ENCODE results near the gene TYSND1.

Gene TYSND1

GRCh38 chr10:70140297-70140696 is 6.2 kb downstream of the TYSND1 start:
- Histone ChIP-seq H3K27me3 (ENCODE audit: control insufficient read depth, insufficient read depth, low read length) (no peaks in the 10 kb centered on the region), H3K4me3 (ENCODE audit: low read length) (no peak overlapping the region), H3K9me3 (ENCODE audit: control insufficient read depth, low read length) (no peaks in the 10 kb centered on the region), H3K9ac (ENCODE audit: low read length) (no peak overlapping the region), H3K4me1 (ENCODE audit: control insufficient read depth, insufficient read depth, low read length) (peaks cover 36% of the 10 kb centered on the region), H3K36me3 (ENCODE audit: control insufficient read depth, insufficient read depth, low read length) (no peaks in the 10 kb centered on the region)

- no peaks in the 10 kb centered on the region for H3K9me3 ChIP-seq (ENCODE audit: control insufficient read depth, low read length)
- no peaks in the 10 kb centered on the region for H3K27me3 ChIP-seq (ENCODE audit: control insufficient read depth, insufficient read depth, low read length)
- no peaks in the 10 kb centered on the region for H3K36me3 ChIP-seq (ENCODE audit: control insufficient read depth, insufficient read depth, low read length)
- no peak overlapping the region for H3K9ac ChIP-seq (ENCODE audit: low read length)
- H3K4me3 ChIP-seq (ENCODE audit: low read length), result no peak overlapping the region
- peaks cover 33% of the 10 kb centered on the region for H3K4me1 ChIP-seq (ENCODE audit: control insufficient read depth, insufficient read depth, low read length)
Observed at GRCh38 chr10:70139997-70140250, 6.6 kb downstream of the TYSND1 start.

- no peak overlapping the region for H3K4me3 ChIP-seq (ENCODE audit: low read length)
- peaks cover 30% of the 10 kb centered on the region for H3K4me1 ChIP-seq (ENCODE audit: control insufficient read depth, insufficient read depth, low read length)
- no peak overlapping the region for H3K9ac ChIP-seq (ENCODE audit: low read length)
- no peaks in the 10 kb centered on the region for H3K9me3 ChIP-seq (ENCODE audit: control insufficient read depth, low read length)
- H3K27me3 ChIP-seq (ENCODE audit: control insufficient read depth, insufficient read depth, low read length), result no peaks in the 10 kb centered on the region
- no peaks in the 10 kb centered on the region for H3K36me3 ChIP-seq (ENCODE audit: control insufficient read depth, insufficient read depth, low read length)
Observed at GRCh38 chr10:70139151-70139996, 7.1 kb downstream of the TYSND1 start.

- H3K4me1 ChIP-seq (ENCODE audit: control insufficient read depth, insufficient read depth, low read length), result peaks cover 30% of the 10 kb centered on the region
- H3K9me3 ChIP-seq (ENCODE audit: control insufficient read depth, low read length), result no peaks in the 10 kb centered on the region
- H3K4me3 ChIP-seq (ENCODE audit: low read length), result no peak overlapping the region
- H3K27me3 ChIP-seq (ENCODE audit: control insufficient read depth, insufficient read depth, low read length), result no peaks in the 10 kb centered on the region
- H3K9ac ChIP-seq (ENCODE audit: low read length), result no peak overlapping the region
- no peaks in the 10 kb centered on the region for H3K36me3 ChIP-seq (ENCODE audit: control insufficient read depth, insufficient read depth, low read length)
Observed at GRCh38 chr10:70137927-70138883, 8.3 kb downstream of the TYSND1 start.

- no peaks in the 10 kb centered on the region for H3K9me3 ChIP-seq (ENCODE audit: control insufficient read depth, low read length)
- no peak overlapping the region for H3K9ac ChIP-seq (ENCODE audit: low read length)
- no peaks in the 10 kb centered on the region for H3K36me3 ChIP-seq (ENCODE audit: control insufficient read depth, insufficient read depth, low read length)
- H3K4me3 ChIP-seq (ENCODE audit: low read length), result no peak overlapping the region
- no peaks in the 10 kb centered on the region for H3K27me3 ChIP-seq (ENCODE audit: control insufficient read depth, insufficient read depth, low read length)
- peaks cover 30% of the 10 kb centered on the region for H3K4me1 ChIP-seq (ENCODE audit: control insufficient read depth, insufficient read depth, low read length)
Observed at GRCh38 chr10:70137135-70137534, 9.4 kb downstream of the TYSND1 start.

- no peak overlapping the region for H3K4me3 ChIP-seq (ENCODE audit: low read length)
- H3K4me1 ChIP-seq (ENCODE audit: control insufficient read depth, insufficient read depth, low read length), result peaks cover 42% of the 10 kb centered on the region
- H3K36me3 ChIP-seq (ENCODE audit: control insufficient read depth, insufficient read depth, low read length), result no peaks in the 10 kb centered on the region
- H3K9ac ChIP-seq (ENCODE audit: low read length), result no peak overlapping the region
- no peaks in the 10 kb centered on the region for H3K27me3 ChIP-seq (ENCODE audit: control insufficient read depth, insufficient read depth, low read length)
- H3K9me3 ChIP-seq (ENCODE audit: control insufficient read depth, low read length), result no peaks in the 10 kb centered on the region
Observed at GRCh38 chr10:70135684-70136083, 10.8 kb downstream of the TYSND1 start.

GRCh38 chr10:70135046-70135445 is 11.5 kb downstream of the TYSND1 start:
- Histone ChIP-seq H3K9ac (ENCODE audit: low read length) (no peak overlapping the region), H3K36me3 (ENCODE audit: control insufficient read depth, insufficient read depth, low read length) (no peaks in the 10 kb centered on the region), H3K9me3 (ENCODE audit: control insufficient read depth, low read length) (no peaks in the 10 kb centered on the region), H3K4me1 (ENCODE audit: control insufficient read depth, insufficient read depth, low read length) (peaks cover 42% of the 10 kb centered on the region), H3K27me3 (ENCODE audit: control insufficient read depth, insufficient read depth, low read length) (no peaks in the 10 kb centered on the region), H3K4me3 (ENCODE audit: low read length) (no peak overlapping the region)

- Histone ChIP-seq H3K9me3 (ENCODE audit: control insufficient read depth, low read length) (no peaks in the 10 kb centered on the region), H3K4me1 (ENCODE audit: control insufficient read depth, insufficient read depth, low read length) (peaks cover 21% of the 10 kb centered on the region), H3K9ac (ENCODE audit: low read length) (peak within 1 kb of the TSS; percentile 91), H3K36me3 (ENCODE audit: control insufficient read depth, insufficient read depth, low read length) (no peaks in the 10 kb centered on the region), H3K4me3 (ENCODE audit: low read length) (peak within 1 kb of the TSS; percentile 79), H3K27me3 (ENCODE audit: control insufficient read depth, insufficient read depth, low read length) (no peaks in the 10 kb centered on the region)
Observed at GRCh38 chr10:70132098-70133029, 14.1 kb downstream of the TYSND1 start, which contains the start of gene AIFM2. TSS of gene AIFM2 (minus strand) at chr10:70132825. CDS start at chr10:70124084, 8,741 bp downstream.

- H3K4me3 ChIP-seq (ENCODE audit: low read length), result peak overlapping the region; percentile 79
- peaks cover 13% of the 10 kb centered on the region for H3K4me1 ChIP-seq (ENCODE audit: control insufficient read depth, insufficient read depth, low read length)
- no peaks in the 10 kb centered on the region for H3K36me3 ChIP-seq (ENCODE audit: control insufficient read depth, insufficient read depth, low read length)
- H3K9ac ChIP-seq (ENCODE audit: low read length), result peak overlapping the region; percentile 91
- no peaks in the 10 kb centered on the region for H3K27me3 ChIP-seq (ENCODE audit: control insufficient read depth, insufficient read depth, low read length)
- no peaks in the 10 kb centered on the region for H3K9me3 ChIP-seq (ENCODE audit: control insufficient read depth, low read length)
Observed at GRCh38 chr10:70131560-70131937, 15.0 kb downstream of the TYSND1 start.

GRCh38 chr10:70130878-70131559 is 15.5 kb downstream of the TYSND1 start:
- peaks cover 12% of the 10 kb centered on the region for H3K4me1 ChIP-seq (ENCODE audit: control insufficient read depth, insufficient read depth, low read length)
- H3K36me3 ChIP-seq (ENCODE audit: control insufficient read depth, insufficient read depth, low read length), result no peaks in the 10 kb centered on the region
- peak overlapping the region; percentile 79 for H3K4me3 ChIP-seq (ENCODE audit: low read length)
- H3K9ac ChIP-seq (ENCODE audit: low read length), result peak overlapping the region; percentile 91
- H3K9me3 ChIP-seq (ENCODE audit: control insufficient read depth, low read length), result no peaks in the 10 kb centered on the region
- H3K27me3 ChIP-seq (ENCODE audit: control insufficient read depth, insufficient read depth, low read length), result no peaks in the 10 kb centered on the region

- peaks cover 11% of the 10 kb centered on the region for H3K4me1 ChIP-seq (ENCODE audit: control insufficient read depth, insufficient read depth, low read length)
- no peaks in the 10 kb centered on the region for H3K9me3 ChIP-seq (ENCODE audit: control insufficient read depth, low read length)
- no peak overlapping the region for H3K9ac ChIP-seq (ENCODE audit: low read length)
- no peak overlapping the region for H3K4me3 ChIP-seq (ENCODE audit: low read length)
- H3K27me3 ChIP-seq (ENCODE audit: control insufficient read depth, insufficient read depth, low read length), result no peaks in the 10 kb centered on the region
- no peaks in the 10 kb centered on the region for H3K36me3 ChIP-seq (ENCODE audit: control insufficient read depth, insufficient read depth, low read length)
Observed at GRCh38 chr10:70126700-70127395, 19.7 kb downstream of the TYSND1 start.

Data from mucosa of stomach (tissue), 1 donor.